ENCODE data around the gene GPX7.

GRCh38 chr1:52600533-52601179, 1.5 kb upstream of the GPX7 start:
- TF ChIP-seq POLR2AphosphoS5 (IDR thresholded peaks at IDR 0.05) (no peak), CTCF (IDR thresholded peaks at IDR 0.05) (no peak), POLR2A (IDR thresholded peaks at IDR 0.05) (no peak), EP300 (IDR thresholded peaks at IDR 0.05) (no peak)

Data from sigmoid colon (tissue), 4 donors.